Measurements from ENCODE around the gene CYB561D2.

DNA sequence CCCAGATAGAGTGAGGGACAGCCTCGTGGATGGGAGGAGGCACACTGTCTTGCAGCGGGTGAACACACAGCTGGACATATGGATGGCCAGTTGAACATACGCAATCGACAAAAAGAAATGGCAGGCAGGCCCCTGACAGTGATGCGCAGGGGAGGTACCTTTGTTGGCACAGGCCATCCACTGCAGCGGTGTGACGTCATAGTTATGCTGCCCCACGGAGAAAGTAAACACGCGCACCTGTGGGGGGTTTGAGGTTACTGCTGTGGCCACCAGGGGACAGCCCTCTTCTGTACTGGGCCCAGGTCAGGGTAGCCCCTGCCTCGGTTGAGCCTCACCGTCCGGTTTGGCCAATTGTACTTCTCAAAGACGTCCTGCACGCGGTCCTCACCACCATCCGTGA, 28.1 kb downstream of the CYB561D2 start:
- TF ChIP-seq, protein P1, sequence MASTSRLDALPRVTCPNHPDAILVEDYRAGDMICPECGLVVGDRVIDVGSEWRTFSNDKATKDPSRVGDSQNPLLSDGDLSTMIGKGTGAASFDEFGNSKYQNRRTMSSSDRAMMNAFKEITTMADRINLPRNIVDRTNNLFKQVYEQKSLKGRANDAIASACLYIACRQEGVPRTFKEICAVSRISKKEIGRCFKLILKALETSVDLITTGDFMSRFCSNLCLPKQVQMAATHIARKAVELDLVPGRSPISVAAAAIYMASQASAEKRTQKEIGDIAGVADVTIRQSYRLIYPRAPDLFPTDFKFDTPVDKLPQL (IDR thresholded peaks at IDR 0.05; ENCODE audit: extremely low read depth, insufficient read length): no peak
- TF ChIP-seq EZH2 (IDR thresholded peaks at IDR 0.05; ENCODE audit: borderline replicate concordance, low read depth, low read length): no peak
- TF ChIP-seq ATF2 (CRISPR knock-in tag; IDR thresholded peaks at IDR 0.05): no peak
- TF ChIP-seq ZNF239 (CRISPR knock-in tag; IDR thresholded peaks at IDR 0.05): no peak
- TF ChIP-seq, protein P2, sequence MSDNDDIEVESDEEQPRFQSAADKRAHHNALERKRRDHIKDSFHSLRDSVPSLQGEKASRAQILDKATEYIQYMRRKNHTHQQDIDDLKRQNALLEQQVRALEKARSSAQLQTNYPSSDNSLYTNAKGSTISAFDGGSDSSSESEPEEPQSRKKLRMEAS (CRISPR knock-in tag; IDR thresholded peaks at IDR 0.05): no peak
- TF ChIP-seq, protein P3, sequence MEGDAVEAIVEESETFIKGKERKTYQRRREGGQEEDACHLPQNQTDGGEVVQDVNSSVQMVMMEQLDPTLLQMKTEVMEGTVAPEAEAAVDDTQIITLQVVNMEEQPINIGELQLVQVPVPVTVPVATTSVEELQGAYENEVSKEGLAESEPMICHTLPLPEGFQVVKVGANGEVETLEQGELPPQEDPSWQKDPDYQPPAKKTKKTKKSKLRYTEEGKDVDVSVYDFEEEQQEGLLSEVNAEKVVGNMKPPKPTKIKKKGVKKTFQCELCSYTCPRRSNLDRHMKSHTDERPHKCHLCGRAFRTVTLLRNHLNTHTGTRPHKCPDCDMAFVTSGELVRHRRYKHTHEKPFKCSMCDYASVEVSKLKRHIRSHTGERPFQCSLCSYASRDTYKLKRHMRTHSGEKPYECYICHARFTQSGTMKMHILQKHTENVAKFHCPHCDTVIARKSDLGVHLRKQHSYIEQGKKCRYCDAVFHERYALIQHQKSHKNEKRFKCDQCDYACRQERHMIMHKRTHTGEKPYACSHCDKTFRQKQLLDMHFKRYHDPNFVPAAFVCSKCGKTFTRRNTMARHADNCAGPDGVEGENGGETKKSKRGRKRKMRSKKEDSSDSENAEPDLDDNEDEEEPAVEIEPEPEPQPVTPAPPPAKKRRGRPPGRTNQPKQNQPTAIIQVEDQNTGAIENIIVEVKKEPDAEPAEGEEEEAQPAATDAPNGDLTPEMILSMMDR (IDR thresholded peaks at IDR 0.05 in 2 of 3, conservative IDR thresholded peaks at IDR 0.05 in 1 of 3; ENCODE audit: insufficient read depth in 2 of 3, low read depth in 1 of 3, low read length in 3 of 3): no peak
- no peak for TF ChIP-seq ETS1 (conservative IDR thresholded peaks at IDR 0.05; ENCODE audit: control insufficient read depth, low read depth, low read length)
- TF ChIP-seq ZFP1 (CRISPR knock-in tag; IDR thresholded peaks at IDR 0.05): no peak
- no peak for TF ChIP-seq RFX7 (CRISPR knock-in tag; IDR thresholded peaks at IDR 0.05)
- no peak for TF ChIP-seq MYNN (IDR thresholded peaks at IDR 0.05)
- no peak for TF ChIP-seq MYNN (CRISPR knock-in tag; IDR thresholded peaks at IDR 0.05)
- no peak for TF ChIP-seq BCLAF1 (IDR thresholded peaks at IDR 0.05; ENCODE audit: borderline replicate concordance in 1 of 2, control insufficient read depth in 1 of 2, low read depth in 2 of 2, low read length in 1 of 2)
- no peak for TF ChIP-seq MBD2 (IDR thresholded peaks at IDR 0.05; ENCODE audit: borderline replicate concordance, low read depth)
